NT2/D1 (cell line): ENCODE data around the gene WDR90.

ENCODE experiments used
- SUZ12 ChIP-seq: IDR thresholded peaks from 2 replicates; pipeline ENCODE4 v1.6.1; 2011; ENCODE audit not compliant: insufficient read length, insufficient read depth; ENCODE audit errors: extremely low read depth
- YY1 ChIP-seq: IDR thresholded peaks from 2 replicates; pipeline ENCODE4 v1.6.1; 2011; ENCODE audit not compliant: insufficient read length, insufficient read depth
- ZNF274 ChIP-seq: IDR thresholded peaks from 2 replicates; pipeline ENCODE4 v1.6.1; 2011; ENCODE audit warnings: mild to moderate bottlenecking, low read depth, low read length

DNA sequence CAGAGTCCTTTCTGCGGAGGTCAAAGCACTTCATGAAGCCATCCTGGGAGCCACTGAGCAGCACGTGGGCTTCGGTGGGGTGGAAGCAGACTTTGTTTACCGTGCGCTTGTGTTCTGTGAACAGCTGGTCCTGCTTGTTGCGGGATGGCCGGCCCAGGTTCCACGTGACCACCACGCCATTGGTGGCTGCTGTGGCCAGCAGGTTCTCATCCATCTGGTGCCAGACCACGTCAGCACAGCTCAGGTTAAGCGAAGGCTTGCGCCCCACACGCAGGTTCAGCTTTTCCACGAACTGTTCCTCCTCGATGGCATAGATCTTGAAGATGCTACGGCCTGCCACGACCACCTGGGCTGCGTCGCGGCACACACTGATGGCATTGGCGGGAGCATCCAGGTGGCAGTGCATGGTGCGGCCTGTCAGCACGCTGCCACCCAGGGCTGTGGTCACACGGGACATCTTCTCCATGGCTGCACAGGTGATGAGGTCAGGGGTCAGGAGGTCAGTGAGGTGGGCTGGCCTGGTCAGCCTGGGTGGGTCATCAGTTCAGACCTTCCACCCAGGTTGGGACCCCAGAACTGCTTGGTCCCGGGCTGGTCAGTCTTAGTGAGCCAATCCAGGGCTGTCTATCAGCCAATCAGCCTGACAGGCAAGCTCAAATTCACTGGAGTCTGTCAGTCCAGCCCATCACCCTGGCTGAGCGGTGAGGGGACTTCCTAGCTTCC lies 40.2 kb downstream of the WDR90 start:
- no peak for TF ChIP-seq YY1
- TF ChIP-seq SUZ12, result no peak
- TF ChIP-seq ZNF274, result no peak
